HepG2 (cell line): ENCODE data around the gene KRT38.

Experiments used
- ATF2 ChIP-seq: sonication (generic); formaldehyde crosslinking; IDR thresholded peaks from 2 replicates; pipeline ENCODE4 v1.4.0; 2020; ENCODE audit warnings: missing genetic modification reagents
- BRF2 ChIP-seq: sonication (generic); formaldehyde crosslinking; IDR thresholded peaks from 2 replicates; pipeline ENCODE4 v1.8.1; 2022; ENCODE audit warnings: mild to moderate bottlenecking, missing genetic modification reagents
- CHD2 ChIP-seq: IDR thresholded peaks from 2 replicates; pipeline ENCODE4 v1.6.1; 2011; ENCODE audit warnings: low read depth, low read length, improper control_type of control experiment
- EZH2 ChIP-seq: conservative IDR thresholded peaks from 2 replicates; pipeline ENCODE4 v1.6.1; 2012; ENCODE audit warnings: mild to moderate bottlenecking, low read depth, low read length, moderate library complexity
- KLF6 ChIP-seq: IDR thresholded peaks from 2 replicates; pipeline ENCODE4 v1.8.0; 2016; ENCODE audit warnings: missing biosample characterization, missing genetic modification reagents
- MAX ChIP-seq: IDR thresholded peaks from 2 replicates; pipeline ENCODE4 v1.6.1; 2012; ENCODE audit warnings: inconsistent platforms
- NFE2 ChIP-seq: sonication (generic); formaldehyde crosslinking; IDR thresholded peaks from 2 replicates; pipeline ENCODE4 v1.4.0; 2020; ENCODE audit warnings: missing genetic modification reagents
- POLR2AphosphoS5 ChIP-seq: IDR thresholded peaks from 2 replicates; pipeline ENCODE4 v1.6.1; 2012; ENCODE audit warnings: low read depth, low read length
- ZKSCAN8 ChIP-seq: IDR thresholded peaks from 2 replicates; pipeline ENCODE4 v1.6.1; 2016; ENCODE audit warnings: borderline replicate concordance, missing genetic modification reagents, missing compliant biosample characterization
- ZNF18 ChIP-seq: sonication (generic); formaldehyde crosslinking; IDR thresholded peaks from 2 replicates; pipeline ENCODE4 v1.8.0; 2022; ENCODE audit warnings: mild to moderate bottlenecking, missing genetic modification reagents; ENCODE audit not compliant: insufficient replicate concordance
- ZNF24 ChIP-seq: fragments of 450-650 bp; IDR thresholded peaks from 2 replicates; pipeline ENCODE4 v1.6.1; 2017; ENCODE audit warnings: antibody characterized with exemption, mild to moderate bottlenecking
- ZNF513 ChIP-seq: sonication (generic); formaldehyde crosslinking; conservative IDR thresholded peaks from 2 replicates; pipeline ENCODE4 v1.5.0; 2020; ENCODE audit warnings: missing genetic modification reagents
- TF ChIP-seq, protein P1 (sequence below): sonication (generic); formaldehyde crosslinking; IDR thresholded peaks from 2 replicates; pipeline ENCODE4 v1.4.0; 2020; ENCODE audit warnings: missing genetic modification reagents, borderline replicate concordance
- TF ChIP-seq, protein P2 (sequence below): sonication (generic); formaldehyde crosslinking; IDR thresholded peaks from 2 replicates; pipeline ENCODE4 v1.5.0; 2020; ENCODE audit warnings: mild to moderate bottlenecking, missing genetic modification reagents, moderate library complexity

GRCh38 chr17:41424111-41424635 is 16.6 kb downstream of the KRT38 start, which contains the start of gene KRT37:
- TF ChIP-seq BRF2 (CRISPR knock-in tag) (no peak), NFE2 (CRISPR knock-in tag) (no peak), ZKSCAN8 (CRISPR knock-in tag) (no peak), CHD2 (no peak), EZH2 (no peak), ZNF513 (CRISPR knock-in tag) (no peak), KLF6 (CRISPR knock-in tag) (no peak), MAX (no peak), ATF2 (CRISPR knock-in tag) (no peak), ZNF24 (no peak), ZNF18 (CRISPR knock-in tag) (no peak), POLR2AphosphoS5 (no peak)
- TF ChIP-seq, protein P1, sequence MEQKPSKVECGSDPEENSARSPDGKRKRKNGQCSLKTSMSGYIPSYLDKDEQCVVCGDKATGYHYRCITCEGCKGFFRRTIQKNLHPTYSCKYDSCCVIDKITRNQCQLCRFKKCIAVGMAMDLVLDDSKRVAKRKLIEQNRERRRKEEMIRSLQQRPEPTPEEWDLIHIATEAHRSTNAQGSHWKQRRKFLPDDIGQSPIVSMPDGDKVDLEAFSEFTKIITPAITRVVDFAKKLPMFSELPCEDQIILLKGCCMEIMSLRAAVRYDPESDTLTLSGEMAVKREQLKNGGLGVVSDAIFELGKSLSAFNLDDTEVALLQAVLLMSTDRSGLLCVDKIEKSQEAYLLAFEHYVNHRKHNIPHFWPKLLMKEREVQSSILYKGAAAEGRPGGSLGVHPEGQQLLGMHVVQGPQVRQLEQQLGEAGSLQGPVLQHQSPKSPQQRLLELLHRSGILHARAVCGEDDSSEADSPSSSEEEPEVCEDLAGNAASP (CRISPR knock-in tag): no peak
- TF ChIP-seq, protein P2, sequence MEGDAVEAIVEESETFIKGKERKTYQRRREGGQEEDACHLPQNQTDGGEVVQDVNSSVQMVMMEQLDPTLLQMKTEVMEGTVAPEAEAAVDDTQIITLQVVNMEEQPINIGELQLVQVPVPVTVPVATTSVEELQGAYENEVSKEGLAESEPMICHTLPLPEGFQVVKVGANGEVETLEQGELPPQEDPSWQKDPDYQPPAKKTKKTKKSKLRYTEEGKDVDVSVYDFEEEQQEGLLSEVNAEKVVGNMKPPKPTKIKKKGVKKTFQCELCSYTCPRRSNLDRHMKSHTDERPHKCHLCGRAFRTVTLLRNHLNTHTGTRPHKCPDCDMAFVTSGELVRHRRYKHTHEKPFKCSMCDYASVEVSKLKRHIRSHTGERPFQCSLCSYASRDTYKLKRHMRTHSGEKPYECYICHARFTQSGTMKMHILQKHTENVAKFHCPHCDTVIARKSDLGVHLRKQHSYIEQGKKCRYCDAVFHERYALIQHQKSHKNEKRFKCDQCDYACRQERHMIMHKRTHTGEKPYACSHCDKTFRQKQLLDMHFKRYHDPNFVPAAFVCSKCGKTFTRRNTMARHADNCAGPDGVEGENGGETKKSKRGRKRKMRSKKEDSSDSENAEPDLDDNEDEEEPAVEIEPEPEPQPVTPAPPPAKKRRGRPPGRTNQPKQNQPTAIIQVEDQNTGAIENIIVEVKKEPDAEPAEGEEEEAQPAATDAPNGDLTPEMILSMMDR (CRISPR knock-in tag): no peak
